HEK293 (cell line): ENCODE results near the gene METTL25B.
A peak's percentile ranks its signal among the peaks of the same experiment; 100 is the strongest.

ENCODE experiments used
- CTCF ChIA-PET: fragments of 350-600 bp; formaldehyde crosslinking; extraction: SDS; loops from one replicate; lab custom pipeline; 2021; ENCODE audit warnings: antibody characterized with exemption; lab: Yijun Ruan, JAX
- POLR2A ChIA-PET: fragments of 300-600 bp; formaldehyde crosslinking; extraction: SDS; loops from one replicate; lab custom pipeline; 2020; ENCODE audit warnings: antibody characterized with exemption, inconsistent platforms; lab: Yijun Ruan, JAX
- H3K27ac ChIP-seq: fragments of 200-500 bp; sonication (Bioruptor generic); 2 replicates; pipeline ENCODE4 v1.5.1; 2014; ENCODE audit warnings: low read depth, low read length, control low read depth, inconsistent platforms; ENCODE audit errors: extremely low read depth
- H3K36me3 ChIP-seq, 2 experiments: fragments of 200-500 bp in 1 of 2; sonication (Bioruptor generic) in 1 of 2; 1 replicate in 1 of 2; 2 replicates in 1 of 2; pipeline ENCODE4 v1.5.1; 2014 to 2017; ENCODE audit warnings: inconsistent platforms in 2 of 2, low read length in 2 of 2; ENCODE audit not compliant: control insufficient read depth in 2 of 2, insufficient read depth in 1 of 2
- H3K4me1 ChIP-seq: fragments of 200-500 bp; sonication (Bioruptor generic); 2 replicates; pipeline ENCODE4 v1.5.1; 2014; ENCODE audit warnings: mild to moderate bottlenecking, low read length, inconsistent platforms; ENCODE audit not compliant: control insufficient read depth, insufficient read depth
- H3K4me3 ChIP-seq: 2 replicates; pipeline ENCODE4 v1.5.1; 2011; ENCODE audit warnings: low read depth, mild to moderate bottlenecking, control low read depth, low read length, moderate library complexity
- H3K9me3 ChIP-seq: fragments of 200-500 bp; sonication (Bioruptor generic); 2 replicates; pipeline ENCODE4 v1.5.1; 2014; ENCODE audit warnings: low read depth, low read length, inconsistent platforms; ENCODE audit not compliant: control insufficient read depth, insufficient read depth
- GLIS1 ChIP-seq: fragments of 450-650 bp; formaldehyde crosslinking; IDR thresholded peaks from 2 replicates; pipeline ENCODE4 v1.5.1; 2016; ENCODE audit warnings: missing biosample characterization, missing genetic modification characterization
- PRDM1 ChIP-seq: fragments of 450-650 bp; formaldehyde crosslinking; IDR thresholded peaks from 2 replicates; pipeline ENCODE4; 2016; ENCODE audit warnings: missing biosample characterization, missing genetic modification characterization
- REPIN1 ChIP-seq: fragments of 450-650 bp; formaldehyde crosslinking; IDR thresholded peaks from 2 replicates; pipeline ENCODE4 v1.5.1; 2017; ENCODE audit warnings: missing biosample characterization, missing genetic modification characterization, low read depth
- SP7 ChIP-seq: fragments of 450-650 bp; formaldehyde crosslinking; IDR thresholded peaks from 2 replicates; pipeline ENCODE4 v1.5.1; 2016; ENCODE audit warnings: missing biosample characterization, missing genetic modification characterization
- ZBTB11 ChIP-seq: fragments of 450-650 bp; formaldehyde crosslinking; conservative IDR thresholded peaks from 2 replicates; pipeline ENCODE4 v1.5.1; 2016; ENCODE audit warnings: low read depth, missing biosample characterization, missing genetic modification characterization
- ZBTB21 ChIP-seq: fragments of 450-650 bp; formaldehyde crosslinking; IDR thresholded peaks from 2 replicates; pipeline ENCODE4 v1.5.1; 2017; ENCODE audit warnings: missing biosample characterization, missing genetic modification characterization
- ZBTB7A ChIP-seq: fragments of 450-650 bp; formaldehyde crosslinking; IDR thresholded peaks from 2 replicates; pipeline ENCODE4 v1.5.1; 2016; ENCODE audit warnings: low read depth, missing biosample characterization, missing genetic modification characterization
- ZFP69B ChIP-seq: fragments of 450-650 bp; formaldehyde crosslinking; IDR thresholded peaks from 2 replicates; pipeline ENCODE4 v1.5.1; 2016; ENCODE audit warnings: missing biosample characterization, missing genetic modification characterization
- ZNF174 ChIP-seq: fragments of 450-650 bp; formaldehyde crosslinking; IDR thresholded peaks from 2 replicates; pipeline ENCODE4 v1.5.0; 2017; ENCODE audit warnings: missing biosample characterization, mild to moderate bottlenecking, missing genetic modification characterization
- ZNF366 ChIP-seq: fragments of 450-650 bp; formaldehyde crosslinking; conservative IDR thresholded peaks from 2 replicates; pipeline ENCODE4 v1.5.1; 2016; ENCODE audit warnings: missing biosample characterization, missing genetic modification characterization
- ZNF501 ChIP-seq: fragments of 450-650 bp; formaldehyde crosslinking; IDR thresholded peaks from 2 replicates; pipeline ENCODE4 v1.5.1; 2016; ENCODE audit warnings: missing biosample characterization, missing genetic modification characterization
- ZNF544 ChIP-seq: fragments of 450-650 bp; formaldehyde crosslinking; IDR thresholded peaks from 2 replicates; pipeline ENCODE4 v1.5.0; 2017; ENCODE audit warnings: missing biosample characterization, missing genetic modification characterization
- ZNF558 ChIP-seq: fragments of 450-650 bp; formaldehyde crosslinking; IDR thresholded peaks from 2 replicates; pipeline ENCODE4 v1.5.1; 2016; ENCODE audit warnings: missing biosample characterization, missing genetic modification characterization
- ZNF624 ChIP-seq: fragments of 450-650 bp; formaldehyde crosslinking; IDR thresholded peaks from 2 replicates; pipeline ENCODE4 v1.5.1; 2017; ENCODE audit warnings: missing biosample characterization, missing genetic modification characterization
- ZNF629 ChIP-seq: fragments of 450-650 bp; formaldehyde crosslinking; IDR thresholded peaks from 2 replicates; pipeline ENCODE4 v1.5.1; 2017; ENCODE audit warnings: missing biosample characterization, missing genetic modification characterization
- ZNF639 ChIP-seq: fragments of 450-650 bp; formaldehyde crosslinking; IDR thresholded peaks from 2 replicates; pipeline ENCODE4 v1.5.1; 2016; ENCODE audit warnings: missing biosample characterization, missing genetic modification characterization
- ZNF645 ChIP-seq: fragments of 450-650 bp; formaldehyde crosslinking; IDR thresholded peaks from 2 replicates; pipeline ENCODE4; 2016; ENCODE audit warnings: missing biosample characterization, missing genetic modification characterization
- ZNF654 ChIP-seq: fragments of 450-650 bp; formaldehyde crosslinking; IDR thresholded peaks from 2 replicates; pipeline ENCODE4 v1.5.1; 2016; ENCODE audit warnings: low read depth, missing biosample characterization, missing genetic modification characterization
- ZNF747 ChIP-seq: fragments of 450-650 bp; formaldehyde crosslinking; IDR thresholded peaks from 2 replicates; pipeline ENCODE4 v1.5.1; 2016; ENCODE audit warnings: missing biosample characterization, missing genetic modification characterization
- ZNF791 ChIP-seq: fragments of 450-650 bp; formaldehyde crosslinking; IDR thresholded peaks from 2 replicates; pipeline ENCODE4 v1.5.1; 2016; ENCODE audit warnings: missing biosample characterization, missing genetic modification characterization
- ZNF830 ChIP-seq: fragments of 450-650 bp; IDR thresholded peaks from 2 replicates; pipeline ENCODE4 v1.5.0; 2018; ENCODE audit warnings: missing biosample characterization, missing genetic modification characterization, low read depth, mild to moderate bottlenecking, moderate library complexity
- TF ChIP-seq, protein P1 (sequence below): fragments of 450-650 bp; formaldehyde crosslinking; IDR thresholded peaks from 2 replicates; pipeline ENCODE4 v1.5.1; 2016; ENCODE audit warnings: missing biosample characterization, missing genetic modification characterization, borderline replicate concordance

Gene METTL25B

DNA sequence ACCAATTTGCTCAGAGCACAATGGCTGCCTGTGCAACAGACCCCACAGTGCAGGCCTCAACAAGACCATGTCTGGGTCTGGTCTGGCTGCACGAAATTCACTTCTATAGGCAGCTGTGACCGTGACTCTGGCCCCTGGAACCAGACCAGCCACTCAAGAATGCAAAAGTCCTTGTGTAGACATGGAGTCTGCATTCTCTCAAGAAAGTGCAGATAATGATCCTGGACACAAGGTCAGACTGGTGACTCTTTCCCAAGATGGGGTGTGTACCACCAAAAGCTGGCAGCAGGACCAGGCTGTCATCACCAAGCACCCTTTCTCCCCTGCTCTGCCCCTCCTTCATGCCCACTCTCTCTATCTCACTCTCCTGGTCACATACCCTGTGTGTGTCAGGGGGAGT lies 7.1 kb upstream of the METTL25B start:
- no peak overlapping the region for H3K4me3 ChIP-seq
- no peaks in the 10 kb centered on the region for H3K4me1 ChIP-seq
- no peak overlapping the region for H3K27ac ChIP-seq
- TF ChIP-seq PRDM1 (tag by site-specific recombination) (no peak), ZNF791 (tag by site-specific recombination) (no peak), ZNF366 (tag by site-specific recombination) (no peak), ZNF654 (no peak)
- H3K36me3 ChIP-seq, result peaks cover 7 to 62% of the 10 kb centered on the region in 2 experiments; a peak in 2 of 3 replicates
- H3K9me3 ChIP-seq, result no peaks in the 10 kb centered on the region
- ChIA-PET CTCF (interaction anchor here (0.7 to 7.1 kb wide), 10 partner anchors 9 to 207 kb away, joined by 3 to 112 read pairs (median 4); partner anchors contain the start of gene CRABP2), POLR2A (interaction anchor here (0.7 to 1.7 kb wide), 3 partner anchors 20 to 32 kb away, joined by 3 to 10 read pairs (median 4); partner anchors contain the start of genes HDGF and MRPL24)

DNA sequence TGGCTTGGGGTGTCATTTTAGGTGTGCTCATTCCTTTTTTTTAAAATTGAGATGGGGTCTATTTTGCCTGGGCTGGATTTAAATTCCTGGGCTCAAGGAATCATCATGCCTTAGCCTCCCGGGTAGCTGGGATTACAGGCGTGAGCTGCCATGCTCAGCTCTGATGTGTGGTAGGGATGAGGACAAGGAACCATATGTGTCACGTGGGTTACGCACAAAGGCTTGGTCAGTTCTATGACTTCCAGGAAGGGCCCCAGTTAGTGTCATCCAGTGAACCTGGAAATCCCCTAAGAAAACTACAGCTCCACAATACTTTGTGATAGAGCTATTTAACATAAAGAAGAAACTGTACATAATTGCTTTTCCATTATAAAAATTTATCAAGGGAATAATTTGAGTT lies 6.7 kb upstream of the METTL25B start:
- Histone ChIP-seq H3K36me3 (peaks cover 7 to 66% of the 10 kb centered on the region in 2 experiments; a peak in 2 of 3 replicates), H3K4me3 (no peak overlapping the region), H3K27ac (no peak overlapping the region), H3K9me3 (no peaks in the 10 kb centered on the region), H3K4me1 (no peaks in the 10 kb centered on the region; the same call in 1 of the 2 replicates)
- ChIA-PET POLR2A (interaction anchor here (0.6 to 1.7 kb wide), 5 partner anchors 19 to 97 kb away, joined by 3 to 10 read pairs (median 4); partner anchors contain the start of genes HDGF and MRPL24), CTCF (interaction anchor here (0.5 to 7.1 kb wide), 11 partner anchors 9 to 206 kb away, joined by 3 to 112 read pairs (median 4); partner anchors contain the start of gene CRABP2)
- TF ChIP-seq ZNF174 (tag by site-specific recombination), result no peak
- no peak for TF ChIP-seq ZNF544 (tag by site-specific recombination)
- TF ChIP-seq ZNF645 (tag by site-specific recombination), result no peak
- no peak for TF ChIP-seq ZNF747 (tag by site-specific recombination)

GRCh38 chr1:156725683-156726280 lies 2.5 kb upstream of the METTL25B start:
- Histone ChIP-seq H3K4me3 (peak overlapping the region; percentile 24), H3K9me3 (no peaks in the 10 kb centered on the region), H3K4me1 (peaks cover 7% of the 10 kb centered on the region), H3K27ac (no peak overlapping the region), H3K36me3 (peaks cover 7 to 60% of the 10 kb centered on the region in 2 experiments; a peak in 2 of 3 replicates)
- POLR2A ChIA-PET, result interaction anchor here (1.0 to 4.8 kb wide), 12 partner anchors 16 to 169 kb away, joined by 3 to 84 read pairs (median 8); partner anchors contain the start of genes CRABP2, HDGF, MRPL24 and NTRK1
- CTCF ChIA-PET, result interaction anchor here (0.6 to 10.1 kb wide), 65 partner anchors 10 to 437 kb away, joined by 3 to 526 read pairs (median 6); partner anchors contain the start of genes CRABP2, HAPLN2, HDGF and INSRR
- TF ChIP-seq ZNF624 (no peak), ZNF501 (tag by site-specific recombination) (peak; percentile 85), ZNF830 (no peak), ZFP69B (tag by site-specific recombination) (peak; percentile 44; the same call in 1 of the 2 replicates), ZBTB7A (tag by site-specific recombination) (no peak), ZBTB21 (tag by site-specific recombination) (0 out of 2 replicates have a peak, but pooled peaks have one; percentile 33), ZNF639 (tag by site-specific recombination) (peak; percentile 22; the same call in 1 of the 2 replicates), ZNF629 (tag by site-specific recombination) (peak; percentile 55), REPIN1 (tag by site-specific recombination) (peak; percentile 69; the same call in 1 of the 2 replicates), ZNF366 (tag by site-specific recombination) (peak; percentile 84), GLIS1 (tag by site-specific recombination) (0 out of 2 replicates have a peak, but pooled peaks have one; percentile 5), SP7 (tag by site-specific recombination) (peak; percentile 68), ZNF558 (0 out of 2 replicates have a peak, but pooled peaks have one; percentile 24), ZBTB11 (tag by site-specific recombination) (peak; percentile 43; the same call in 1 of the 2 replicates)
- TF ChIP-seq, protein P1, sequence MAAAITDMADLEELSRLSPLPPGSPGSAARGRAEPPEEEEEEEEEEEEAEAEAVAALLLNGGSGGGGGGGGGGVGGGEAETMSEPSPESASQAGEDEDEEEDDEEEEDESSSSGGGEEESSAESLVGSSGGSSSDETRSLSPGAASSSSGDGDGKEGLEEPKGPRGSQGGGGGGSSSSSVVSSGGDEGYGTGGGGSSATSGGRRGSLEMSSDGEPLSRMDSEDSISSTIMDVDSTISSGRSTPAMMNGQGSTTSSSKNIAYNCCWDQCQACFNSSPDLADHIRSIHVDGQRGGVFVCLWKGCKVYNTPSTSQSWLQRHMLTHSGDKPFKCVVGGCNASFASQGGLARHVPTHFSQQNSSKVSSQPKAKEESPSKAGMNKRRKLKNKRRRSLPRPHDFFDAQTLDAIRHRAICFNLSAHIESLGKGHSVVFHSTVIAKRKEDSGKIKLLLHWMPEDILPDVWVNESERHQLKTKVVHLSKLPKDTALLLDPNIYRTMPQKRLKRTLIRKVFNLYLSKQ (tag by site-specific recombination), result no peak
